ENCODE results near the gene RAB11FIP3.

DNA sequence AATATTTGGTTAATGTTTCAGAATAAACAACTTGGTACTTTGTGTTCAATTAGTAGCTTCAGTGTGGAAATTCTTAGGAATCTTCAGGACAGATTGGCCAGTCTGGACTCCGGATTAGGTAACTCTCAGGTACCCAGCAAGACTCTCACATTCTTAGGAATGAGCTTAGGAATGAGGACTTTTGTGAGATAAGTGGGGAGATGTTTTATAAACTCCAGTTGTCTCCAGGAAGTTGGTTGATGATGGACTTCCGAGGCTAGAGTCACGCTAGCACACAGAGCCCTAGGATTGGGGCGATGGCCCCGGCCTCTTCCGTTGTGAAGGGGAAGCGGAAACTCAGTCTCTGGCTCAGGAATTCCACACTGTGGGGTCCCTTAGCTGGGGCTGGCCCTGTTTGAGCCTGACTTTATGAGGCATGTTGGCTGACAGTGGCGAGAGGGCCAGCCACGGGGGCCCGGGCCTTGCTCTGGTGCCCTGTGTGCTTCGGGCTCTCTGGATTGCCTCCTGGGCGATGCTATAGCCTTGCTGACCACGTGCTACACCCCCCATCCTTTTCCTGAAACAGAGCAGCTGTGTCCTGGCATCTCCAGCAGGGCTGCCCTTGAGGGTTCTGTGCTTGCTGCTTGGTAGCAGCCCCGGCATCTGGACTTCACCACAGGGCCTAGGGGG, 32.4 kb downstream of the RAB11FIP3 start:
- TF ChIP-seq, protein P1, sequence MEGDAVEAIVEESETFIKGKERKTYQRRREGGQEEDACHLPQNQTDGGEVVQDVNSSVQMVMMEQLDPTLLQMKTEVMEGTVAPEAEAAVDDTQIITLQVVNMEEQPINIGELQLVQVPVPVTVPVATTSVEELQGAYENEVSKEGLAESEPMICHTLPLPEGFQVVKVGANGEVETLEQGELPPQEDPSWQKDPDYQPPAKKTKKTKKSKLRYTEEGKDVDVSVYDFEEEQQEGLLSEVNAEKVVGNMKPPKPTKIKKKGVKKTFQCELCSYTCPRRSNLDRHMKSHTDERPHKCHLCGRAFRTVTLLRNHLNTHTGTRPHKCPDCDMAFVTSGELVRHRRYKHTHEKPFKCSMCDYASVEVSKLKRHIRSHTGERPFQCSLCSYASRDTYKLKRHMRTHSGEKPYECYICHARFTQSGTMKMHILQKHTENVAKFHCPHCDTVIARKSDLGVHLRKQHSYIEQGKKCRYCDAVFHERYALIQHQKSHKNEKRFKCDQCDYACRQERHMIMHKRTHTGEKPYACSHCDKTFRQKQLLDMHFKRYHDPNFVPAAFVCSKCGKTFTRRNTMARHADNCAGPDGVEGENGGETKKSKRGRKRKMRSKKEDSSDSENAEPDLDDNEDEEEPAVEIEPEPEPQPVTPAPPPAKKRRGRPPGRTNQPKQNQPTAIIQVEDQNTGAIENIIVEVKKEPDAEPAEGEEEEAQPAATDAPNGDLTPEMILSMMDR (IDR thresholded peaks at IDR 0.05 in 4 of 5, conservative IDR thresholded peaks at IDR 0.05 in 1 of 5), result no peak
- no peak for TF ChIP-seq POLR2A (IDR thresholded peaks at IDR 0.05)

Measured in gastrocnemius medialis (tissue), 4 donors.